HT-29 (cell line): ENCODE measurements around the gene NSD2. TPM values are rescaled to one million over a fixed set of nuclear protein-coding genes. Genes with fewer than 3 reads are reported as not detected.
"Not testable (repeated sequence)": the region's sequence is repeated elsewhere in the genome, so short reads cannot be mapped to it uniquely, and the experiment has no call there.

Source experiments
- DNase-seq: peaks from one replicate; pipeline ENCODE4 v3.0.0-alpha.2; 2015; ENCODE audit warnings: low spot score
- total RNA-seq: library from RNA; depleted of rRNA; stranded (reverse); fragments of >200 nt; shearing (Covaris generic); gene quantifications from 2 replicates; pipeline ENCODE4 v1.2.3, GENCODE V29; 2014

The NSD2 gene
- total RNA-seq, 1 experiment from 2014 or later, result 70.5 TPM

DNA sequence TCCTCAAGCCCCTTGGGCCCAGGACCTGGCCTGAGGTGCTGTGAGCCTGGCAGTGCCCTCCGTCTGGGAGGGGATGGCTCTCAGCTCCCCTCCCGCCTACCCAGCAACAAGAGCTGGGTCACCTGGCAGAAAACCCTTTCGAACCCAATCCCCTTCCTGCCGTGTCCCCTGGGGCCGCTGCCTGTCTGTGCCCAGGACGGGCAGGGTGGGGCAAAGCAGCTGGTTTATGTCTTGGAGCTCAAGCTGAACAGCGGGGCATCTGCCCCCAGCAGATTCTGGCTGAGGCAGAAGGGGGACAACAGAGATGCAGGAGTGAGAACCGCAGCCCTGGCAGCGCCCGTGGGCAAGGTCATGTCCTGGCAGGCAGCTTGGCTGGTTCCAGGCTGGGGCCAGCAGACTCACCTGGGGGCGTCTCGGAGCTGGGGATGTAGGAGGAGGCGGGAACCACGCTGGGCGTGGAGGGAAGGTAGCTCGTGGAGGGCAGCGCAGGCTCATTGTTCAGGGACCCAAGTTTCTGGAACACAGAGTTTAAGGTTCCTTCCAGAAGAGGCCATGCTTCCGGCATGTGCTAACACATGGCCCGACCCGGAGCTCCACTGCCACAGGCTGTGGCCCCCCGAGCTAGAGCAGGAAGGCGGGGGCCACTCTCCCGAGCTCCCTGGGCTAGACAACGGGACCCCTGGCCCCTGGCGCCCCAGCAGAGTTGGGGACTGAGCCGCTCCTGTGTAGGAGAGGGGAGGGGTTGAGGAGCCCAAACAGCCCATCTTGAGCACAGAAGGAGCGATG, 113.4 kb downstream of the NSD2 start:
- no peak for DNase-seq

- no peak for DNase-seq
Observed at GRCh38 chr4:1985294-1985693, 114.1 kb downstream of the NSD2 start.

GRCh38 chr4:1985780-1986577, 114.8 kb downstream of the NSD2 start:
- DNase-seq, result no peak

GRCh38 chr4:1986578-1987210, 115.5 kb downstream of the NSD2 start:
- DNase-seq, result no peak

DNA sequence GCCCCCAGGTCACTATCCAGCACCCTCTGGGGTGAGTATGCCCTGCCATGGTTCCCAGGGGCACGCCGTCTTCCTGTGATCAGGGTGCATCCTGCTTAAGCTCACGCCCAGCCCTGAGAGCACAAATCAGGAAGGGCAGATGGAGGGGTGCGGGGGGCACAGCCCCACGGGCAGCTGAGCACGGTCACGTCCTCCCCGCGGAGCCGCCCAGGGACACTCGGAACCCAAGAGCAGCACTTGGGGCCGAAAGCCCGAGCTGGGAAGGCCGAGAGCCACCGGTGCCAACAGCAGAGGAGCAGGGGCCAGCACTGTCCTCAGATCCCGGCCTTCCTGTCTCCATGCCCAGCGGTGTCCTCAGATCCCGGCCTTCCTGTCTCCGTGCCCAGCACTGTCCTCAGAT, 116.1 kb downstream of the NSD2 start:
- DNase-seq, result no peak

DNA sequence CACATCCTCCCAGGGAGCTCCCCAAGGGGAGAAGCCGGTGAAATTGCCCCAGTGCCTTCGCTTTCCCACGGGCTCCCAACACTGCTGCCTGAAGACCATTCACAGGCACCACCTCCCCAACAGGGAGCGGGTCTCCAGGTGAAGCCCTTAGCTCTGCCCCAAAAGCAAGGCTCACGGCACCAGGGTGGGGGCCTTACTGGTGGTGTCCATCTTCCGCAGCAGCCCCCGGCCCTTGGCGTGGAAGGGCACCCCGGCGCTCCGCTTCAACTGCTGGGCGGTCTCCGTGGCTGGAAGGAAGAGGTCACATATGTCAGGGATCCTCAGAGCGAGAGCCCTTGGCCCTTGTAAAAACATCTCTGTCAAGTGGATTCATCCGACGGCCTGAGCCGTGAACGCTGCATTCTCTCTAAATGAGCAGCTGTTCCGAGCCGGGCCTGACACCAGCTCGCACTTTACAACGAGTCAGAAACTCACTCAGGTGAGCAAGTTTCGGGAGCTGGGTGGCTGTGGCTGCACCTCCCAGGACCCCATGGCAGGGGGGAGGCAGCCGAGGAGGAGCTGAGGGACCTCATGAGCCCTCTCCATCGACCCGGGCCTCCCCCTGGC, 116.6 kb downstream of the NSD2 start:
- DNase-seq, result no peak

- no peak for DNase-seq
Observed at GRCh38 chr4:1988327-1988724, 117.1 kb downstream of the NSD2 start.

GRCh38 chr4:1989533-1990347, 118.5 kb downstream of the NSD2 start:
- DNase-seq, result no peak

GRCh38 chr4:1990348-1990645, 119.1 kb downstream of the NSD2 start:
- DNase-seq, result no peak

GRCh38 chr4:1990676-1991075, 119.5 kb downstream of the NSD2 start:
- no peak for DNase-seq

DNA sequence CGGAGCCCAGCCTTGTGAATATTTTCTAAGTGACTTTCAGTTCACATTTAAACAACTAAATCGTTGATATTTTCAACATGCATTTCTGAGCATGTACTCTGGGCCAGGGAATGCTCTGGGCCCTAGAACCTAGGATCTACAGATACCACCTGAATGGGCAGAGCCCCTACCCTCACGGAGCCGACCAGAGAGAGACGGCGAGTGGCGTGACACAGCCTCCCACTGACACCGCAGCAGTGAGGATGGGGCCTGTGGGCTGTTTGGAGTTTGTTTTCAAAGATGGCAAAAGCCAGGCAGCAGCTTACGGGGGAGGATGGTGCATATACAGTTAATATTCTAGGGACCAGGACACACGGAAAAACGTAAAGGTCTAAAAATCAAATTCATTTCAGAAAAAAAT, 119.9 kb downstream of the NSD2 start:
- no peak for DNase-seq

GRCh38 chr4:1991596-1992434, 120.6 kb downstream of the NSD2 start:
- DNase-seq, result no peak

DNA sequence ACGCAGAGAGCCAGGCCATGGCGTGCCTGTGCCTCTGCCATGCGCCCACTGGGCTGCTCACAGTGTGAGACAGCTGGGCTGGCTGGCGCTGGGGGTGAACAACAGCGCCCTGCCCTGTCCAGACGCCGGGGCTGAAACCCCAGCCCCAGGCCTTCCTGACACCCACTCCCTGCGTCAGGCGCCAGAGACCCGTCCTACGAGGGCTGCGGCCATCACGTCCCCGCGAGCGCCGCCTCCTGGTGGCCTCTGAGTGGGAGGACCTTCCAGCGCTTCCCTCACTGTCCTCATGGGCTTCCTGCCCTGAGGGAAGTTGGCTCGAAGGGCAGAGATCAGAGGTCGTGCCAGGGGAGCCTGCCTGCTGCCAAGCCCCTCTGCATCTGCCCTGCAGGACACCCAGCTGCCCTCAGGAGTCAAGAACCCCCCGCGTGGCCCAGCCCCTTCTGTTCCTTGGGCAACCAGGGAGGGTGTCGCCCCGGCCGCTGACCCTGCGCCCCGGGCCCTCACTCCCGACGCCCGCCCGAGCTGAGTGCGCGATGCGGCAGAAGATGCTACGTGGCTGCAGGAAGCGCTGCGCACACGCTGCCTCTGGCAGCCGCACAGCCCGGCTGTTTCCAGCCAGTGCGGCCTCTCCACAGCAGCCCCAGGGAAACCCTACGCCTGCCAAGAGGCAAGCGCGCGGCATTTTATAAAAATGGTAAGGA, 121.4 kb downstream of the NSD2 start:
- no peak for DNase-seq

GRCh38 chr4:1993169-1993516, 122.0 kb downstream of the NSD2 start:
- DNase-seq, result no peak

- not testable (repeated sequence) for DNase-seq
Observed at GRCh38 chr4:1993718-1994516, 122.7 kb downstream of the NSD2 start.

DNA sequence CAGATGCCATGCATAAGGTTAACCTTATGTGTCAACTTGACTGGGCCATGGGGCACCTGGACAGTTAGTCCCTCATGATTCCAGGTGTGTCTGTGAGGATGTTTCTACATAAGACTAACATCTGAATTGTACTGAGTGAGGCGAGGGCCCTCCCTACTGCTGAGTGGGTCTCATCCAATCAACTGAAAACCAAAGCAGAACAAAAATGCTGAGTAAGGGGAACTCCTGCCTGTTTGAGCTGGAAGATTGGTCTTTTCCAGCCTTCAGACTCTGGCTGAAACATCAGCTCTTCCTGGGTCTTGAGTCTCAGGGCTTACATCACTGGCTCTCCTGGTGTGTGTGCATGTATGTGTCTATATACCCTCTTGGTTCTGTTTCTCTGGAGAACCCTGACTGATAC, 123.7 kb downstream of the NSD2 start:
- no peak for DNase-seq

DNA sequence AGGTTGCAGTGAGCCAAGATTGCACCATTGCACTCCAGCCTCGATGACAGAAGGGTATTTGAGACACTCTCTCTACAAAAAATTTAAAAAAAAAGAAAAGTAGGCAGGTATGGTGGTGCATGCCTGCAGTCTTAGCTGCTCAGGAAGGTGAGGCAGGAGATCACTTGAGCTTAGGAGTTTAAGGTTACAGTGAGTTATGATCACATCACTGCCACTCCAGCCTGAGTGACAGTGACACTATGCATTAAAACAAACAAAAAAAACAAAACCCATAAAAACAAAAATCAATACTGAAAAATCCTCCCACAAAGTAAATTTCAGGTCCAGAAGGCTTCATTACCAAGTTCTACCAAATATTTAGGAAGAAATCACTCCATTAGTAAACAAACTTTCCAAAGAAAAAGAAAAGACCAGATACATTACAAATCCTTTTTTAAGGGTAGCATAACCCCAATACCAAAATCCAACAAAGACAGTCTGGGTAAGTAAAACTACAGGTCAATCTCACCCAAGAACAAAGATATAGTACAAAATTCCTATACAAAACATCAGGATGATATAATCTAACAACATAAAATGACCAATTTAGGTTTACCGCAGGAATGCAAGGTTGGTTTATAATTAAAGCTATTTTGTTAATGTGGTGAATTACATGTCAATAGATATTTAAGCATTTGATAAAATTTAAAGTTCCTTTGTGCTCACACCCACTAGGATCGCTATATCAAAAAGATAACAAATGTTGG, 125.8 kb downstream of the NSD2 start:
- no peak for DNase-seq

DNA sequence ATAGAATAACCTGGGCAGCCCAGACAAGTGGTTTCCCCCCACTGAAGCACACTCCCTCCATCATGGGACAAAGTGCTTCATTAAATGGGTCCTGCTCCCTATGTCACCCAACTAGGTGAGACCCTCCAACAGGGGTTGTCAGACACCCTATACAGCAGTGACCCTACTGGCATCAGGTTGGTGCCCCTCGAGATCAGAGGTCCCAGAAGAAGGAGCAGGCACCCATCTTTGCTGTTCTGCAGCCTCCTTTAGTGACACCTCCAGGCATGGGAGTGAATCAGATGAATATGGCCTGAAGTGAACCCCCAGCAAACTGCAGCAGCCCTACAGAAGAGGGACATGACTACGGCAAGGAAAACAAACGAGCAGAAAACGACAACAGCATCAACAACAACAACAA, 126.5 kb downstream of the NSD2 start:
- no peak for DNase-seq
